ENCODE results near the gene TMX2. TPM values are rescaled to one million over a fixed set of nuclear protein-coding genes. Genes with fewer than 3 reads are reported as not detected.

TMX2 gene
- total RNA-seq, 1 donor from 2014 or later = 82.7 TPM

GRCh38 chr11:57779276-57779675, 66.9 kb downstream of the TMX2 start:
- H3K4me3 Mint-ChIP-seq (ENCODE audit: low read depth) = peak overlapping the region; percentile 64
- no peak for DNase-seq (ENCODE audit: low spot score, unreplicated experiment)
- TF ChIP-seq CTCF (IDR thresholded peaks at IDR 0.05; ENCODE audit: unreplicated experiment) = no peak
- no peaks in the 10 kb centered on the region for H3K9me3 Mint-ChIP-seq (ENCODE audit: low read depth)
- H3K27me3 Mint-ChIP-seq = no peaks in the 10 kb centered on the region
- peak overlapping the region; percentile 98 for H3K27ac Mint-ChIP-seq
- peaks cover 82% of the 10 kb centered on the region for H3K4me1 Mint-ChIP-seq (ENCODE audit: low read depth)
- peaks cover 14% of the 10 kb centered on the region for H3K36me3 Mint-ChIP-seq (ENCODE audit: insufficient read depth)

DNA sequence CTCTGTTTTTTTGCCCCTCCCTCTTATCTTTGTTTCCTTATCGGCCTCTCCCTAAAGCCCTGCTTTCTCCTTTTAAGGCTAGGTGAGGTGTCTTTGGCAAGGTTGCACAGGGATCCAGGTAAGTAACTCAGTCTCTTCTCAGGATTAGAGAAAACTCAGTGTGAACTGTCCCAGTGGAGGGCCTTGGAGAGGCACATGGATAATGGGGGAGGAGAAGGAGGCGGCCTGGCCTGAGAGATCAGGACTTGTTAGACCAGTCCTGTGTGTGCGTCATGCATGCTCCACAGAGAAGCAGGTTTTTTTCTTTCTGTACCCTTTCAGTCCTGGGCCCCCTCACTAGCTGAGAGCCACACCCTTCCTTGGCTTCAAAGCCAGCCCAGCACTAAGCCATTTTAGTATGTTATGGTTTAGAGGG, 69.1 kb downstream of the TMX2 start:
- H3K9me3 Mint-ChIP-seq (ENCODE audit: low read depth) = no peaks in the 10 kb centered on the region
- H3K4me3 Mint-ChIP-seq (ENCODE audit: low read depth) = peak overlapping the region; percentile 59
- H3K36me3 Mint-ChIP-seq (ENCODE audit: insufficient read depth) = peaks cover 19% of the 10 kb centered on the region
- peaks cover 73% of the 10 kb centered on the region for H3K4me1 Mint-ChIP-seq (ENCODE audit: low read depth)
- no peaks in the 10 kb centered on the region for H3K27me3 Mint-ChIP-seq
- H3K27ac Mint-ChIP-seq = peak overlapping the region; percentile 98
- TF ChIP-seq CTCF (IDR thresholded peaks at IDR 0.05; ENCODE audit: unreplicated experiment) = no peak
- DNase-seq (ENCODE audit: low spot score, unreplicated experiment) = peak; percentile 66

DNA sequence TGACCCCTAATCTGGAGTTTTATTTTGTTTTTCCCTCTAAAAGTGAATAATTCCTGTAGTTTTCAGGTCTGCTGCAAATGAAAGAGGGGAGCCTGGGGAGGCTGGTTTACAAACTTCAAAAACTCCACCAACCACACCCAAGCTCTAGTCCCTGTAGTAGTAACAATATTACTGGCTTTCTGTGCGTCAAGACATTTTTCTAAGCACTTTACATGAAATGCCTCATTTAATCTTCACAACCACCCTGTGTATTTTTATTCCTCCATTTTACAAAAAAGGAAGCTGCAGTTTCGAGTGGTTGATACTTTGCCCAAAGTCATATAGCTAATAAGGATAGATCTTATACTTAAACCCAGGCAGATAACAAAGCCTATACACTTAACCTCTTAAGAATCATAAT, 72.7 kb downstream of the TMX2 start:
- peaks cover 61% of the 10 kb centered on the region for H3K4me1 Mint-ChIP-seq (ENCODE audit: low read depth)
- no peak for TF ChIP-seq CTCF (IDR thresholded peaks at IDR 0.05; ENCODE audit: unreplicated experiment)
- H3K27me3 Mint-ChIP-seq = no peaks in the 10 kb centered on the region
- DNase-seq (ENCODE audit: low spot score, unreplicated experiment) = no peak
- H3K9me3 Mint-ChIP-seq (ENCODE audit: low read depth) = no peaks in the 10 kb centered on the region
- peak overlapping the region; percentile 84 for H3K27ac Mint-ChIP-seq
- peaks cover 28% of the 10 kb centered on the region for H3K36me3 Mint-ChIP-seq (ENCODE audit: insufficient read depth)
- H3K4me3 Mint-ChIP-seq (ENCODE audit: low read depth) = no peak overlapping the region

GRCh38 chr11:57786436-57786835, 74.0 kb downstream of the TMX2 start:
- Mint-ChIP-seq H3K27ac (peak overlapping the region; percentile 93), H3K9me3 (ENCODE audit: low read depth) (no peaks in the 10 kb centered on the region), H3K4me3 (ENCODE audit: low read depth) (no peak overlapping the region), H3K4me1 (ENCODE audit: low read depth) (peaks cover 54% of the 10 kb centered on the region), H3K36me3 (ENCODE audit: insufficient read depth) (peaks cover 36% of the 10 kb centered on the region), H3K27me3 (no peaks in the 10 kb centered on the region)
- TF ChIP-seq CTCF (IDR thresholded peaks at IDR 0.05; ENCODE audit: unreplicated experiment) = no peak
- DNase-seq (ENCODE audit: low spot score, unreplicated experiment) = no peak

- Mint-ChIP-seq H3K4me3 (ENCODE audit: low read depth) (no peak overlapping the region), H3K36me3 (ENCODE audit: insufficient read depth) (peaks cover 39% of the 10 kb centered on the region), H3K9me3 (ENCODE audit: low read depth) (no peaks in the 10 kb centered on the region), H3K4me1 (ENCODE audit: low read depth) (peaks cover 54% of the 10 kb centered on the region), H3K27ac (peak overlapping the region; percentile 93), H3K27me3 (no peaks in the 10 kb centered on the region)
- no peak for TF ChIP-seq CTCF (IDR thresholded peaks at IDR 0.05; ENCODE audit: unreplicated experiment)
- no peak for DNase-seq (ENCODE audit: low spot score, unreplicated experiment)
Measured at GRCh38 chr11:57787006-57787604, 74.7 kb downstream of the TMX2 start.
